RWPE2 (cell line): ENCODE results near the gene FGFR2.

Experiments
- ATAC-seq: fragments of 200-7000 bp; cut with Tn5 transposase; 3 replicates; pipeline ENCODE4 v1.9.1; 2021; ENCODE audit warnings: low read depth
- DNase-seq: peaks from one replicate; pipeline ENCODE4 v3.0.0-alpha.2; 2020; ENCODE audit warnings: low spot score
- H3K27ac ChIP-seq: fragments of 450-650 bp; 2 replicates; pipeline ENCODE4 v1.5.1; 2017; ENCODE audit warnings: mild to moderate bottlenecking; ENCODE audit not compliant: poor library complexity, severe bottlenecking
- H3K27me3 ChIP-seq: fragments of 250-450 bp; sonication (Bioruptor Pico); 2 replicates; pipeline ENCODE4 v1.5.1; 2021; ENCODE audit warnings: mild to moderate bottlenecking, moderate library complexity; ENCODE audit not compliant: insufficient read depth, poor library complexity, severe bottlenecking
- H3K36me3 ChIP-seq: fragments of 250-450 bp; sonication (Bioruptor Pico); 2 replicates; pipeline ENCODE4 v1.5.1; 2020; ENCODE audit warnings: low read depth, mild to moderate bottlenecking, moderate library complexity
- H3K4me1 ChIP-seq: fragments of 250-450 bp; sonication (Bioruptor Pico); 2 replicates; pipeline ENCODE4 v1.5.1; 2021; ENCODE audit warnings: mild to moderate bottlenecking, moderate library complexity; ENCODE audit not compliant: insufficient read depth, poor library complexity, severe bottlenecking
- H3K4me3 ChIP-seq: fragments of 250-450 bp; sonication (Bioruptor Pico); 2 replicates; pipeline ENCODE4 v1.5.1; 2021; ENCODE audit warnings: mild to moderate bottlenecking, moderate library complexity; ENCODE audit not compliant: severe bottlenecking
- H3K9me3 ChIP-seq: fragments of 250-450 bp; sonication (Bioruptor Pico); 2 replicates; pipeline ENCODE4 v1.5.1; 2021; ENCODE audit warnings: mild to moderate bottlenecking, moderate library complexity; ENCODE audit not compliant: severe bottlenecking
- TF ChIP-seq, protein P1 (sequence below): fragments of 450-650 bp; IDR thresholded peaks from one replicate; pipeline ENCODE4 v1.5.1; 2017; ENCODE audit warnings: mild to moderate bottlenecking, moderate library complexity; ENCODE audit not compliant: poor library complexity, severe bottlenecking

FGFR2 gene

DNA sequence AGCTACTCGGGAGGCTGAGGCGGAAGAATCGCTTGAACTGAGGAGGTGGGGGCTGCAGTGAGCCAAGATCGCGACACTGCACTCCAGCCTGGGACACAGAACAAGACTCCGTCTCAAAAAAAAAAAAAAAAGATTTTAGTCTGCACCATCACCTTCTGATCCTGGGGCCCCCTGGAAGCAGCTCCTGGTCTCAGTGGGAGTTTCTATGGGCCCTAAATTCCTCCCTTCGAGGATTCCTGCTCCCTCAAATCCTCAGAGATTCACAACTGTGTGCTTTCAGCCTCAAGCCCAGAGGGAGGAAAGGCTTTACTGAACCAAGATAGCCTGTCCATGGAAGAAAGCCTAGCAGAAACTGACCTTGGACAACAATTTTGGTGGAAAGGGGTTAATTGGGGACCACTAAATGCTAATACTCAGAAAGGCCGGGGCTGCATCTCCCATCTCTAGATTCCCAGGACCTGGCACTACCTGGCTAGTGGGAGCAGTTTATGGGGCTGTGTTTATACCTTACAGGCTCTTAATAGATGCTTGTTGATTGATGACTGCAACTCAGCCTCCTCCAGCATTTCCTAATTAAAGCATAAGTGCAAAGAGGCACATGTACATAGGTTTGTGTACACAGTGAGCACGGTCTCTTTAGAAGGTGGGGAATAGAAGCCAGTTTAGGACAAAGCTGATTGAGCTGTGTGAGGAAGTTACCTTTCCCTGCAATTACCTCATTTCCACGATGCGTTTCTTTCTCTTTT lies 9.2 kb upstream of the FGFR2 start:
- H3K27me3 ChIP-seq, result no peaks in the 10 kb centered on the region

DNA sequence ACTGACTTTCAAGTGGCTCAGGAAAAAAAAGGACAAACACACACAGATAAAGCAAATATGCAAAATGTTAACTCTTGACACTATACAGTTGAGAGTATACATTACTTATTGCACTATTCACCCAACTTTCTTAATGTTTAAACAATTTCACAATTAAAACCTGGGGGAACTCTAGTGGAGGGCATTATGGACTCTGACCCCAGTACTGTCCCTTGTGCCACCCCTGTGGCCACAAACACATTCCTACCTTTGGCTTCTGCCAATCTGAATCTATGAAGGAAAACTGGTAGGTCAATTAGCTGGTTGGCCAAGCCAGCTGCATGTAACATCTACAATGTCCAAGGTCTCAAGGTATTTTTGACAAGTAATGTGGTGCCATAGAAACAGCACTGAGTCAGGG lies 7.5 kb upstream of the FGFR2 start:
- no peaks in the 10 kb centered on the region for H3K36me3 ChIP-seq
- no peaks in the 10 kb centered on the region for H3K9me3 ChIP-seq
- ATAC-seq (no peak), DNase-seq (no peak)
- H3K4me1 ChIP-seq, result peaks cover 2% of the 10 kb centered on the region
- no peaks in the 10 kb centered on the region for H3K27me3 ChIP-seq
- TF ChIP-seq, protein P1, sequence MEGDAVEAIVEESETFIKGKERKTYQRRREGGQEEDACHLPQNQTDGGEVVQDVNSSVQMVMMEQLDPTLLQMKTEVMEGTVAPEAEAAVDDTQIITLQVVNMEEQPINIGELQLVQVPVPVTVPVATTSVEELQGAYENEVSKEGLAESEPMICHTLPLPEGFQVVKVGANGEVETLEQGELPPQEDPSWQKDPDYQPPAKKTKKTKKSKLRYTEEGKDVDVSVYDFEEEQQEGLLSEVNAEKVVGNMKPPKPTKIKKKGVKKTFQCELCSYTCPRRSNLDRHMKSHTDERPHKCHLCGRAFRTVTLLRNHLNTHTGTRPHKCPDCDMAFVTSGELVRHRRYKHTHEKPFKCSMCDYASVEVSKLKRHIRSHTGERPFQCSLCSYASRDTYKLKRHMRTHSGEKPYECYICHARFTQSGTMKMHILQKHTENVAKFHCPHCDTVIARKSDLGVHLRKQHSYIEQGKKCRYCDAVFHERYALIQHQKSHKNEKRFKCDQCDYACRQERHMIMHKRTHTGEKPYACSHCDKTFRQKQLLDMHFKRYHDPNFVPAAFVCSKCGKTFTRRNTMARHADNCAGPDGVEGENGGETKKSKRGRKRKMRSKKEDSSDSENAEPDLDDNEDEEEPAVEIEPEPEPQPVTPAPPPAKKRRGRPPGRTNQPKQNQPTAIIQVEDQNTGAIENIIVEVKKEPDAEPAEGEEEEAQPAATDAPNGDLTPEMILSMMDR, result no peak
- no peak overlapping the region for H3K4me3 ChIP-seq
- no peak overlapping the region for H3K27ac ChIP-seq

More for the DNA sequence above, 9.2 kb upstream of the FGFR2 start:
- no peak for ATAC-seq
- H3K9me3 ChIP-seq, result no peaks in the 10 kb centered on the region
- TF ChIP-seq, protein P1, result no peak
- no peak overlapping the region for H3K27ac ChIP-seq
- no peak for DNase-seq
- H3K4me1 ChIP-seq, result peaks cover 7% of the 10 kb centered on the region
- no peak overlapping the region for H3K4me3 ChIP-seq
- H3K36me3 ChIP-seq, result no peaks in the 10 kb centered on the region

- H3K27ac ChIP-seq, result no peak overlapping the region
- ATAC-seq (no peak), DNase-seq (no peak)
- H3K9me3 ChIP-seq, result no peaks in the 10 kb centered on the region
- no peaks in the 10 kb centered on the region for H3K27me3 ChIP-seq
- H3K4me1 ChIP-seq, result no peaks in the 10 kb centered on the region
- TF ChIP-seq, protein P1, result no peak
- H3K36me3 ChIP-seq, result no peaks in the 10 kb centered on the region
- no peak overlapping the region for H3K4me3 ChIP-seq
Observed at GRCh38 chr10:121601458-121601857, 3.2 kb upstream of the FGFR2 start.

GRCh38 chr10:121600611-121601010 lies 2.4 kb upstream of the FGFR2 start:
- DNase-seq (no peak), ATAC-seq (no peak)
- Histone ChIP-seq H3K4me3 (no peak overlapping the region), H3K36me3 (no peaks in the 10 kb centered on the region), H3K27ac (no peak overlapping the region), H3K27me3 (no peaks in the 10 kb centered on the region), H3K4me1 (no peaks in the 10 kb centered on the region), H3K9me3 (no peaks in the 10 kb centered on the region)
- TF ChIP-seq, protein P1, result no peak

DNA sequence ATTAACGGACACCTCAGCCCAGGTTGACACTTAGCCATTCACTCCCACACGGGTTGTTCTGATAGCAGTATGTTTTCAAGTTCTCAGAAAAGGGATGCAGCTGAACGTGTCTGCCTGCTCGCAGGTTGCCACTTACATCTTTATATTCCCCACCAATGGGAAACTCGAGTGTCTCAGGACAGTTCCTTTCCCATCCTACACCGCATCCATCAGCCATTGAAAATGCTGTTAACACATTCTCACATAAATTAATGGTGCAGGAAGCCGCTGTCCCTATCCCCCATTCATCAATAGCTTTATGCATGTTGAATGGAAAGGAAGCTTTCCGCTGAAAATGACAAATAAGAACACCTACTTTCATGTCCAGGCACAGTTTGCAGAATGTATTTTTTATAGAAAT lies 1.7 kb upstream of the FGFR2 start:
- H3K27ac ChIP-seq, result no peak overlapping the region
- DNase-seq, result no peak
- TF ChIP-seq, protein P1, result no peak
- H3K27me3 ChIP-seq, result no peaks in the 10 kb centered on the region
- no peaks in the 10 kb centered on the region for H3K36me3 ChIP-seq
- ATAC-seq, result no peak
- H3K4me1 ChIP-seq, result no peaks in the 10 kb centered on the region
- H3K4me3 ChIP-seq, result no peak overlapping the region
- H3K9me3 ChIP-seq, result no peaks in the 10 kb centered on the region
